B cell (primary cell): ENCODE results near the gene BOLA2B. TPM values are rescaled to one million over a fixed set of nuclear protein-coding genes. Genes with fewer than 3 reads are reported as not detected.

ENCODE experiments used
- ATAC-seq: fragments of 200-7000 bp; cut with Tn5 transposase; one replicate; pipeline ENCODE4 v1.10.0; 2021; ENCODE audit warnings: low read depth, mild to moderate bottlenecking, moderate number of reproducible peaks, moderate library complexity
- CTCF ChIA-PET: fragments of 350-600 bp; sonication (Branson Sonifier 250); formaldehyde crosslinking; loops from one replicate; lab custom pipeline; 2021; ENCODE audit warnings: antibody characterized with exemption, inconsistent platforms; lab: Charles Lee
- POLR2A ChIA-PET: fragments of 350-600 bp; sonication (Branson Sonifier 250); formaldehyde crosslinking; loops from one replicate; lab custom pipeline; 2021; ENCODE audit warnings: antibody characterized with exemption; lab: Charles Lee
- DNase-seq: peaks from one replicate; pipeline ENCODE4 v3.0.0; 2013
- H2AFZ ChIP-seq: 2 replicates; pipeline ENCODE4 v1.6.1; 2012; ENCODE audit warnings: mild to moderate bottlenecking, low read depth, low read length; ENCODE audit not compliant: insufficient read depth, poor library complexity, severe bottlenecking
- H3K27ac ChIP-seq, 2 donors: 1 replicate in 1 of 2; 2 replicates in 1 of 2; pipeline ENCODE4 v1.5.1; 2012 to 2013; ENCODE audit warnings: low read length in 2 of 2, mild to moderate bottlenecking in 2 of 2, moderate library complexity in 1 of 2
- H3K27me3 ChIP-seq, 4 experiments: fragments of 200-600 bp in 1 of 4; sonication (generic) in 1 of 4; replicated peaks in 1 of 4; 1 replicate in 2 of 4; 2 replicates in 2 of 4; pipeline versions ENCODE4 v1.6.1 to v1.7.0; 2013 to 2016; ENCODE audit warnings: low read length in 3 of 4, mild to moderate bottlenecking in 2 of 4, mixed read lengths in 1 of 4, moderate library complexity in 1 of 4; ENCODE audit not compliant: insufficient read depth in 4 of 4, control insufficient read depth in 3 of 4; ENCODE audit errors: control extremely low read depth in 1 of 4
- H3K36me3 ChIP-seq, 2 experiments: replicated peaks in 1 of 2; 1 replicate in 1 of 2; 2 replicates in 1 of 2; pipeline versions ENCODE4 v1.6.1 to v1.7.1; 2013; ENCODE audit warnings: low read length in 1 of 2; ENCODE audit not compliant: insufficient read depth in 2 of 2, control insufficient read depth in 1 of 2; ENCODE audit errors: control extremely low read depth in 1 of 2, extremely low read depth in 1 of 2
- H3K4me1 ChIP-seq, 2 donors: fragments of 200-600 bp in 1 of 2; sonication (generic) in 1 of 2; 1 replicate in 1 of 2; 2 replicates in 1 of 2; pipeline versions ENCODE4 v1.5.1 to v1.6.1; 2013 to 2017; ENCODE audit warnings: low read length in 2 of 2; ENCODE audit not compliant: control insufficient read depth in 2 of 2, insufficient read depth in 2 of 2
- H3K4me2 ChIP-seq: replicated peaks from 2 replicates; pipeline ENCODE3; 2012; ENCODE audit warnings: mild to moderate bottlenecking, low read depth, low read length; ENCODE audit not compliant: poor library complexity, severe bottlenecking
- H3K4me3 ChIP-seq, 5 experiments: fragments of 200-600 bp in 1 of 5; sonication (generic) in 1 of 5; 1 replicate in 3 of 5; 2 replicates in 2 of 5; pipeline versions ENCODE4 v1.5.1 to v1.7.0; 2011 to 2016; ENCODE audit warnings: low read length in 4 of 5, mild to moderate bottlenecking in 4 of 5, low read depth in 2 of 5, control low read depth in 1 of 5, moderate library complexity in 1 of 5; ENCODE audit not compliant: insufficient read depth in 1 of 5; ENCODE audit errors: control extremely low read depth in 1 of 5, extremely low read depth in 1 of 5
- H3K79me2 ChIP-seq: fragments of 200-600 bp; sonication (generic); one replicate; pipeline ENCODE4 v1.6.0; 2016; ENCODE audit warnings: low read length; ENCODE audit not compliant: control insufficient read depth, insufficient read depth
- H3K9ac ChIP-seq: fragments of 200-600 bp; sonication (generic); 2 replicates; pipeline ENCODE4 v1.6.1; 2017; ENCODE audit warnings: mild to moderate bottlenecking, low read length, moderate library complexity
- H3K9me3 ChIP-seq, 3 donors: one replicate each; pipeline versions ENCODE4 v1.6.1 to v1.7.1; 2013; ENCODE audit warnings: low read length in 2 of 3; ENCODE audit not compliant: control insufficient read depth in 2 of 3, insufficient read depth in 1 of 3; ENCODE audit errors: control extremely low read depth in 1 of 3
- H4K20me1 ChIP-seq: 2 replicates; pipeline ENCODE4 v1.6.0; 2012; ENCODE audit warnings: mild to moderate bottlenecking, low read length; ENCODE audit not compliant: insufficient read depth, control insufficient read depth, poor library complexity, severe bottlenecking
- H3K27ac Mint-ChIP-seq: one replicate; pipeline ENCODE4 v1.8.0; 2021; ENCODE audit warnings: mixed read lengths
- H3K27me3 Mint-ChIP-seq: one replicate; pipeline ENCODE4 v1.8.0; 2021; ENCODE audit warnings: mixed read lengths
- H3K4me1 Mint-ChIP-seq: one replicate; pipeline ENCODE4 v1.8.0; 2021; ENCODE audit warnings: mixed read lengths
- H3K4me3 Mint-ChIP-seq: one replicate; pipeline ENCODE4 v1.8.0; 2021; ENCODE audit warnings: mixed read lengths
- H3K9me3 Mint-ChIP-seq: one replicate; pipeline ENCODE4 v1.8.0; 2022; ENCODE audit warnings: mixed read lengths; ENCODE audit not compliant: insufficient read depth
- EZH2 ChIP-seq: IDR thresholded peaks from 2 replicates; pipeline ENCODE4 v1.6.1; 2012; ENCODE audit warnings: borderline replicate concordance, low read depth, mild to moderate bottlenecking, moderate library complexity, low read length; ENCODE audit not compliant: insufficient read depth, poor library complexity, severe bottlenecking
- WGBS: methylation state at CpG from one replicate; pipeline ENCODE4 v1.1.5; 2013; ENCODE audit warnings: missing lambda C conversion rate; ENCODE audit not compliant: insufficient coverage; 5-methylcytosine and 5-hydroxymethylcytosine counted together
- intact Hi-C: fragments of 100-400 bp; cut with micrococcal nuclease; formaldehyde crosslinking; loops from one replicate; pipeline ENCODE4 v1.10.0; 2022
- polyA plus RNA-seq: library from polyadenylated mRNA; depleted of rRNA; stranded (reverse); fragments of >200 nt; gene quantifications from 2 replicates; pipeline ENCODE4 v1.2.3, GENCODE V29; 2012
- total RNA-seq, 2 donors: library from RNA; stranded (reverse); fragments of 120-200 nt in 1 of 2; gene quantifications; 1 replicate in 1 of 2; 2 replicates in 1 of 2; pipeline versions ENCODE4 v1.2.3 to v1.2.4, GENCODE V29; 2013 to 2022
- TF ChIP-seq, protein P1 (sequence below): fragments of 200-600 bp; IDR thresholded peaks from one replicate; pipeline ENCODE4 v1.8.0; 2022; ENCODE audit warnings: antibody characterized with exemption, mild to moderate bottlenecking

Gene BOLA2B
- total and polyA plus RNA-seq, 2 donors (not counting 1 experiment from before 2014, with no cell fraction given) = 82.5 to 155 TPM

DNA sequence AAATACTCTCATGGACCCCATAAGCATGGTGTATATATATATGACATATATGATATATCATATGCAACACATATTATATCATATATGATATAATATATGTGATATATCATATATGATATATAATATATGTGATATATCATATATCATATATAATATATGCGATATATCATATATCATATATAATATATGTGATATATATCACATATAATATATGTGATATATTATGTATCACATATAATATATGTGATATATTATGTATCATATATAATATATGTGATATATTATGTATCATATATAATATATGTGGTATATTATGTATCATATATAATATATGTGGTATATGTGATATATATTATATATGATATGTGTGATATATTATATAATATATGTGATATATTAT lies 48.5 kb downstream of the BOLA2B start:
- peaks cover 5% of the 10 kb centered on the region for H3K4me1 Mint-ChIP-seq
- POLR2A ChIA-PET = no interaction called here
- H4K20me1 ChIP-seq = no peaks in the 10 kb centered on the region
- H3K27ac ChIP-seq = no peak overlapping the region
- CTCF ChIA-PET = no interaction called here
- peaks cover 3 to 9% (median 7%) of the 10 kb centered on the region in 3 donors for H3K9me3 ChIP-seq
- H3K4me3 Mint-ChIP-seq = no peak overlapping the region
- peaks cover 1 to 6% of the 10 kb centered on the region in 2 donors for H3K4me1 ChIP-seq
- TF ChIP-seq EZH2 = no peak
- TF ChIP-seq, protein P1, sequence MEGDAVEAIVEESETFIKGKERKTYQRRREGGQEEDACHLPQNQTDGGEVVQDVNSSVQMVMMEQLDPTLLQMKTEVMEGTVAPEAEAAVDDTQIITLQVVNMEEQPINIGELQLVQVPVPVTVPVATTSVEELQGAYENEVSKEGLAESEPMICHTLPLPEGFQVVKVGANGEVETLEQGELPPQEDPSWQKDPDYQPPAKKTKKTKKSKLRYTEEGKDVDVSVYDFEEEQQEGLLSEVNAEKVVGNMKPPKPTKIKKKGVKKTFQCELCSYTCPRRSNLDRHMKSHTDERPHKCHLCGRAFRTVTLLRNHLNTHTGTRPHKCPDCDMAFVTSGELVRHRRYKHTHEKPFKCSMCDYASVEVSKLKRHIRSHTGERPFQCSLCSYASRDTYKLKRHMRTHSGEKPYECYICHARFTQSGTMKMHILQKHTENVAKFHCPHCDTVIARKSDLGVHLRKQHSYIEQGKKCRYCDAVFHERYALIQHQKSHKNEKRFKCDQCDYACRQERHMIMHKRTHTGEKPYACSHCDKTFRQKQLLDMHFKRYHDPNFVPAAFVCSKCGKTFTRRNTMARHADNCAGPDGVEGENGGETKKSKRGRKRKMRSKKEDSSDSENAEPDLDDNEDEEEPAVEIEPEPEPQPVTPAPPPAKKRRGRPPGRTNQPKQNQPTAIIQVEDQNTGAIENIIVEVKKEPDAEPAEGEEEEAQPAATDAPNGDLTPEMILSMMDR = no peak
- no peaks in the 10 kb centered on the region for H3K79me2 ChIP-seq
- H3K27me3 Mint-ChIP-seq = no peaks in the 10 kb centered on the region
- H3K27me3 ChIP-seq = no peaks in the 10 kb centered on the region
- H3K36me3 ChIP-seq = no peaks in the 10 kb centered on the region
- no peak overlapping the region for H3K27ac Mint-ChIP-seq
- DNase-seq (no peak), ATAC-seq (no peak)
- intact Hi-C loops = no loop called here
- no peak overlapping the region for H3K4me2 ChIP-seq
- H3K4me3 ChIP-seq = no peak overlapping the region
- H3K9ac ChIP-seq = no peak overlapping the region
- no peak overlapping the region for H2AFZ ChIP-seq
- WGBS = no CpG with 5 or more reads among the region's 1 CpG
- peaks cover 3% of the 10 kb centered on the region for H3K9me3 Mint-ChIP-seq

DNA sequence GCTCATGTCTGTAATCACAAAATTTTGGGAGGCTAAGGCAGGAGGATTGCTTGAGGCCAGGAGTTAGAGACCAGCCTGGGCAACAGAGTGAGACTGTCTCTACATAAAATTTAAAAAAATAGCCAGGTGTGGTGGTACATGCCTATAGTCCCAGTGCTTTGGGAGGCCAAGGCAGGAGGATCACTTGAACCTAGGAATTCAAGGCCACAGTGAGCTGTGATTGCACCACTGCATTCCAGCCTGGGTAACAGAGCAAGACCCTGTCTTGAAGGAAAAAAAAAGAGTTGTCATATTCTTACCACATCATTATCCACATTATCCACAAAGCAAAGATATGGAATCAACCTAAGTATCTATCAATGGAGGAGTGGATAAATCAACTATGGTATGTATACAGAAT lies 49.4 kb downstream of the BOLA2B start:
- POLR2A ChIA-PET = no interaction called here

More for the DNA sequence above, 49.4 kb downstream of the BOLA2B start:
- no peak overlapping the region for H3K27ac ChIP-seq
- no peaks in the 10 kb centered on the region for H3K27me3 ChIP-seq
- no peaks in the 10 kb centered on the region for H3K79me2 ChIP-seq
- DNase-seq (no peak), ATAC-seq (no peak)
- no peaks in the 10 kb centered on the region for H4K20me1 ChIP-seq
- intact Hi-C loops = no loop called here
- Mint-ChIP-seq H3K4me3 (no peak overlapping the region), H3K27ac (no peak overlapping the region), H3K27me3 (no peaks in the 10 kb centered on the region), H3K4me1 (peaks cover 9% of the 10 kb centered on the region), H3K9me3 (no peaks in the 10 kb centered on the region)
- H3K9ac ChIP-seq = no peak overlapping the region
- H2AFZ ChIP-seq = no peak overlapping the region
- TF ChIP-seq, protein P1 = no peak
- no peak for TF ChIP-seq EZH2
- peaks cover 0 to 5% (median 1%) of the 10 kb centered on the region in 3 donors for H3K9me3 ChIP-seq
- H3K4me1 ChIP-seq = peaks cover 6 to 13% of the 10 kb centered on the region in 2 donors
- H3K4me3 ChIP-seq = no peak overlapping the region
- CTCF ChIA-PET = no interaction called here
- no peak overlapping the region for H3K4me2 ChIP-seq
- H3K36me3 ChIP-seq = no peaks in the 10 kb centered on the region
